ENCODE measurements around the gene TMED10. TPM values are rescaled to one million over a fixed set of nuclear protein-coding genes. Genes with fewer than 3 reads are reported as not detected.
"Not testable (repeated sequence)": the region's sequence is repeated elsewhere in the genome, so short reads cannot be mapped to it uniquely, and the experiment has no call there.

The TMED10 gene
- total and polyA plus RNA-seq, 2 donors (not counting 3 experiments of a cell fraction or from before 2014, with no cell fraction given) = 338 to 342 TPM

DNA sequence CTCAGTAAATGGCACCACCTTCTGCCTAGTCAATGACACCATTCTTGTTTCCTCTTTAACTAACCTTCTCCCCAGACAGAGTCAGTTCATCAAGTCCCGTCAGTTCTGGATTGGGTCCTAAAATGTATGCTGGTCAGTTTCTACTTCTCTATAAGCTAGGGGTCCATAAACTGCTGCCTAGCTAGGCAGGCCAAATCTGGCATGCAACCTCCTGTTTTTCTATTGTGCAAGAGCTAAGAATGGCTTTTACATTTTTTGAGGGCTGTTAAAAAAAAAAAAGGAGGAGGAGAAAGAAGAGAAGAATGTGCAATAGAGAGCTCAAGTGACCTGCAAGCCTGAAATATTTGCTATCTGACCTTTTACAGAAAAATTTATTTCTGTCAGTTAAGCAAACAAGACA is 6.4 kb upstream of the TMED10 start:
- dilution Hi-C loops (cut with MboI; ENCODE audit: extremely low pct_ligation_motif_present, low sequenced_read_pairs) = no loop called here
- Histone ChIP-seq H4K20me1 (replicated peaks; ENCODE audit: control insufficient read depth, extremely low read depth, insufficient read depth, low read length) (no peaks in the 10 kb centered on the region), H3K27me3 (ENCODE audit: control insufficient read depth in 2 of 2, insufficient read depth in 2 of 2, low read length in 2 of 2) (no peaks in the 10 kb centered on the region), H3K36me3 (ENCODE audit: control insufficient read depth in 2 of 2, extremely low read depth in 1 of 2, insufficient read depth in 2 of 2, low read length in 2 of 2) (no peaks in the 10 kb centered on the region), H3K79me2 (ENCODE audit: control insufficient read depth, insufficient read depth, low read length) (no peaks in the 10 kb centered on the region), H3K9me1 (replicated peaks; ENCODE audit: control insufficient read depth, extremely low read depth, insufficient read depth, low read length) (no peaks in the 10 kb centered on the region), H2AFZ (ENCODE audit: low read depth, low read length) (no peak overlapping the region), H3K9me3 (replicated peaks; ENCODE audit: control insufficient read depth, insufficient read depth, low read length) (no peaks in the 10 kb centered on the region), H3K9ac (replicated peaks; ENCODE audit: extremely low read depth, insufficient read depth, low read length) (no peak overlapping the region), H3K4me1 (ENCODE audit: control insufficient read depth, extremely low read depth, insufficient read depth, low read length) (no peaks in the 10 kb centered on the region), H3K4me3 (replicated peaks in 1 of 3; ENCODE audit: insufficient read depth in 1 of 3, low read depth in 1 of 3, low read length in 3 of 3) (no peak overlapping the region), H3K4me2 (ENCODE audit: insufficient read depth, low read length) (no peak overlapping the region), H3K27ac (ENCODE audit: insufficient read depth, low read depth, low read length) (no peak overlapping the region)
- TF ChIP-seq MYC (IDR thresholded peaks at IDR 0.05; ENCODE audit: low read depth, low read length) (no peak), GATA2 (IDR thresholded peaks at IDR 0.05; ENCODE audit: insufficient read depth, insufficient read length, low read depth, low read length) (no peak), POLR2A (IDR thresholded peaks at IDR 0.05; ENCODE audit: low read depth, low read length) (no peak), JUN (IDR thresholded peaks at IDR 0.05; ENCODE audit: borderline replicate concordance, insufficient read depth, insufficient read length, low read depth) (no peak), EZH2 (IDR thresholded peaks at IDR 0.05; ENCODE audit: borderline replicate concordance, low read depth, low read length, severe bottlenecking) (no peak), POLR2AphosphoS5 (IDR thresholded peaks at IDR 0.05; ENCODE audit: insufficient read depth, low read depth, low read length) (no peak), FOS (IDR thresholded peaks at IDR 0.05; ENCODE audit: borderline replicate concordance, insufficient read depth, low read length) (no peak)
- TF ChIP-seq, protein P1, sequence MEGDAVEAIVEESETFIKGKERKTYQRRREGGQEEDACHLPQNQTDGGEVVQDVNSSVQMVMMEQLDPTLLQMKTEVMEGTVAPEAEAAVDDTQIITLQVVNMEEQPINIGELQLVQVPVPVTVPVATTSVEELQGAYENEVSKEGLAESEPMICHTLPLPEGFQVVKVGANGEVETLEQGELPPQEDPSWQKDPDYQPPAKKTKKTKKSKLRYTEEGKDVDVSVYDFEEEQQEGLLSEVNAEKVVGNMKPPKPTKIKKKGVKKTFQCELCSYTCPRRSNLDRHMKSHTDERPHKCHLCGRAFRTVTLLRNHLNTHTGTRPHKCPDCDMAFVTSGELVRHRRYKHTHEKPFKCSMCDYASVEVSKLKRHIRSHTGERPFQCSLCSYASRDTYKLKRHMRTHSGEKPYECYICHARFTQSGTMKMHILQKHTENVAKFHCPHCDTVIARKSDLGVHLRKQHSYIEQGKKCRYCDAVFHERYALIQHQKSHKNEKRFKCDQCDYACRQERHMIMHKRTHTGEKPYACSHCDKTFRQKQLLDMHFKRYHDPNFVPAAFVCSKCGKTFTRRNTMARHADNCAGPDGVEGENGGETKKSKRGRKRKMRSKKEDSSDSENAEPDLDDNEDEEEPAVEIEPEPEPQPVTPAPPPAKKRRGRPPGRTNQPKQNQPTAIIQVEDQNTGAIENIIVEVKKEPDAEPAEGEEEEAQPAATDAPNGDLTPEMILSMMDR (IDR thresholded peaks at IDR 0.05; ENCODE audit: extremely low read depth in 1 of 2, insufficient read depth in 1 of 2, low read depth in 1 of 2, low read length in 2 of 2) = no peak
- TF ChIP-seq, protein P2, sequence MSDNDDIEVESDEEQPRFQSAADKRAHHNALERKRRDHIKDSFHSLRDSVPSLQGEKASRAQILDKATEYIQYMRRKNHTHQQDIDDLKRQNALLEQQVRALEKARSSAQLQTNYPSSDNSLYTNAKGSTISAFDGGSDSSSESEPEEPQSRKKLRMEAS (IDR thresholded peaks at IDR 0.05; ENCODE audit: insufficient read depth, insufficient read length) = no peak
- ChIA-PET POLR2A (no interaction called here), CTCF (interaction anchor here (0.7 kb wide), 1 partner anchor 28 kb away, joined by 4 read pairs; no protein-coding TSS in a partner anchor)
- FAIRE-seq = no peak
- DNase-seq (ENCODE audit: low read depth, low spot score) = no peak
- no TSS peak for BruUV-seq (replicated peaks)
- intact Hi-C loops (cut with micrococcal nuclease) = no loop called here

DNA sequence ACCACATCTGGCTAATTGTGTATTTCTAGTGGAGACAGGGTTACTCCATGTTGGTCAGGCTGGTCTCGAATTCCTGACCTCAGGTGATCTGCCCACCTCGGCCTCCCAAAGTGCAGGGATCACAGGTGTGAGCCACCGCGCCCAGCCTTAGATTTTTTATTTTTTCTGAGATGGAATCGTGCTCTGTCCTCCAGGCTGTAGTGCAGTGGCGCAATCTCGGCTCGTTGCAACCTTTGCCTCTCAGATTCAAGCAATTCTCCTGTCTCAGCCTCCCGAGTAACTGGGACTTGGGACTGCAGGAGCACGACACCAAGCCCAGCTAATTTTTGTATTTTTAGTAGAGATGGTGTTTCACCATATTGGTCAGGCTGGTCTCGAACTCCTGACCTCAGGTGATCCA is 5.8 kb upstream of the TMED10 start:
- H3K4me2 ChIP-seq (ENCODE audit: insufficient read depth, low read length); H3K79me2 ChIP-seq (ENCODE audit: control insufficient read depth, insufficient read depth, low read length); H2AFZ ChIP-seq (ENCODE audit: low read depth, low read length); H3K9me3 ChIP-seq (replicated peaks; ENCODE audit: control insufficient read depth, insufficient read depth, low read length); H3K36me3 ChIP-seq (ENCODE audit: control insufficient read depth in 2 of 2, extremely low read depth in 1 of 2, insufficient read depth in 2 of 2, low read length in 2 of 2); H3K9ac ChIP-seq (replicated peaks; ENCODE audit: extremely low read depth, insufficient read depth, low read length); H3K27ac ChIP-seq (ENCODE audit: insufficient read depth, low read depth, low read length); DNase-seq (ENCODE audit: low read depth, low spot score); dilution Hi-C loops (cut with MboI; ENCODE audit: extremely low pct_ligation_motif_present, low sequenced_read_pairs); FAIRE-seq; intact Hi-C loops (cut with micrococcal nuclease); POLR2A ChIA-PET; H3K9me1 ChIP-seq (replicated peaks; ENCODE audit: control insufficient read depth, extremely low read depth, insufficient read depth, low read length); H3K27me3 ChIP-seq (ENCODE audit: control insufficient read depth in 2 of 2, insufficient read depth in 2 of 2, low read length in 2 of 2); BruUV-seq (replicated peaks); H3K4me3 ChIP-seq (replicated peaks in 1 of 3; ENCODE audit: insufficient read depth in 1 of 3, low read depth in 1 of 3, low read length in 3 of 3); H4K20me1 ChIP-seq (replicated peaks; ENCODE audit: control insufficient read depth, extremely low read depth, insufficient read depth, low read length); H3K4me1 ChIP-seq (ENCODE audit: control insufficient read depth, extremely low read depth, insufficient read depth, low read length): not testable (repeated sequence)
- CTCF ChIA-PET = interaction anchor here (0.7 kb wide), 1 partner anchor 29 kb away, joined by 4 read pairs; no protein-coding TSS in a partner anchor
